CD4-positive, alpha-beta T cell treated with Interleukin-17A for 4 hours (primary cell): ENCODE measurements around the gene CDCA4.

Experiments used
- DNase-seq: peaks from one replicate; pipeline ENCODE4 v3.0.0-alpha.2; 2020; ENCODE audit warnings: mixed read lengths

CDCA4 gene

GRCh38 chr14:105020815-105021655 is at the start of gene CDCA4:
CDCA4 (minus strand) TSS chr14:105021083; CDS start chr14:105011929, 9,154 bp downstream.
- peak; percentile 99 for DNase-seq

GRCh38 chr14:105069871-105070759 is 49.2 kb upstream of the CDCA4 start:
- DNase-seq: no peak

- DNase-seq: no peak
These were observed 48.6 kb upstream of the CDCA4 start for GRCh38 chr14:105069522-105069870.

GRCh38 chr14:105068818-105069217 is 47.9 kb upstream of the CDCA4 start:
- DNase-seq: no peak

- DNase-seq: no peak
These were observed 47.1 kb upstream of the CDCA4 start for GRCh38 chr14:105067969-105068301.

- peak; percentile 79 for DNase-seq
These were observed 46.5 kb upstream of the CDCA4 start for GRCh38 chr14:105067140-105067968.

GRCh38 chr14:105066240-105067071 is 45.6 kb upstream of the CDCA4 start:
- DNase-seq: no peak

- peak; percentile 92 for DNase-seq
These were observed 44.7 kb upstream of the CDCA4 start, which contains the start of gene GPR132 for GRCh38 chr14:105065280-105066228. GPR132 (minus strand) TSS chr14:105065430; CDS start chr14:105055420, 10,010 bp downstream.

GRCh38 chr14:105064721-105065143 is 43.8 kb upstream of the CDCA4 start:
- peak; percentile 50 for DNase-seq

- peak; percentile 2 for DNase-seq
These were observed 43.1 kb upstream of the CDCA4 start for GRCh38 chr14:105064001-105064400.

GRCh38 chr14:105063506-105063905 is 42.6 kb upstream of the CDCA4 start:
- peak; percentile 4 for DNase-seq

GRCh38 chr14:105063056-105063455 is 42.2 kb upstream of the CDCA4 start:
- DNase-seq: peak; percentile 1

GRCh38 chr14:105062048-105062433 is 41.2 kb upstream of the CDCA4 start:
- peak; percentile 3 for DNase-seq

- peak; percentile 62 for DNase-seq
These were observed 40.7 kb upstream of the CDCA4 start for GRCh38 chr14:105061428-105062047.

- DNase-seq: peak; percentile 65
These were observed 40.0 kb upstream of the CDCA4 start for GRCh38 chr14:105060751-105061427.

- DNase-seq: no peak
These were observed 39.2 kb upstream of the CDCA4 start for GRCh38 chr14:105059925-105060565.

GRCh38 chr14:105059035-105059924 is 38.4 kb upstream of the CDCA4 start:
- peak; percentile 77 for DNase-seq

- no peak for DNase-seq
These were observed 37.7 kb upstream of the CDCA4 start for GRCh38 chr14:105058521-105059034.
